Endothelial cell of umbilical vein (primary cell): ENCODE measurements around the gene GALT. TPM values are rescaled to one million over a fixed set of nuclear protein-coding genes. Genes with fewer than 3 reads are reported as not detected.

Experiments used
- BruUV-seq: library from RNA; stranded (reverse); fragments of 400-500 nt; replicated peaks from 2 replicates; lab custom pipeline; 2021; lab: Mats Ljungman, UMichigan
- CTCF ChIA-PET: fragments of 300-600, 350-600 bp; sonication (Branson Sonifier 250); formaldehyde crosslinking; loops from one replicate; lab custom pipeline; 2021; ENCODE audit warnings: antibody characterized with exemption, inconsistent platforms; lab: Charles Lee
- POLR2A ChIA-PET: fragments of 300-600, 350-600 bp; sonication (Branson Sonifier 250); formaldehyde crosslinking; loops from one replicate; lab custom pipeline; 2021; ENCODE audit warnings: antibody characterized with exemption, inconsistent platforms; lab: Charles Lee
- DNase-seq: peaks from one replicate; pipeline ENCODE4 v3.0.0-alpha.2; 2011; ENCODE audit warnings: low read depth, low spot score
- FAIRE-seq: peaks from 2 replicates; lab custom pipeline; 2011; peaks lifted over from hg19 to GRCh38; lab: Jason Lieb, UNC
- H2AFZ ChIP-seq: 2 replicates; pipeline ENCODE4 v1.6.0; 2012; ENCODE audit warnings: low read depth, low read length, control low read depth, inconsistent platforms
- H3K27ac ChIP-seq: 2 replicates; pipeline ENCODE4 v1.5.1; 2011; ENCODE audit warnings: low read depth, mild to moderate bottlenecking, control low read depth, low read length, moderate library complexity; ENCODE audit not compliant: insufficient read depth
- H3K27me3 ChIP-seq, 2 experiments: 2 replicates each; pipeline versions ENCODE4 v1.6.0 to v1.6.1; 2011; ENCODE audit warnings: low read length in 2 of 2, mixed read lengths in 1 of 2; ENCODE audit not compliant: control insufficient read depth in 2 of 2, insufficient read depth in 2 of 2
- H3K36me3 ChIP-seq, 2 experiments: 2 replicates in 1 of 2; 3 replicates in 1 of 2; pipeline ENCODE4 v1.5.1; 2011; ENCODE audit warnings: low read length in 2 of 2, mild to moderate bottlenecking in 1 of 2, moderate library complexity in 1 of 2; ENCODE audit not compliant: control insufficient read depth in 2 of 2, insufficient read depth in 2 of 2; ENCODE audit errors: extremely low read depth in 1 of 2
- H3K4me1 ChIP-seq: 3 replicates; pipeline ENCODE4 v1.5.1; 2011; ENCODE audit warnings: mild to moderate bottlenecking, low read length; ENCODE audit not compliant: control insufficient read depth, insufficient read depth; ENCODE audit errors: extremely low read depth
- H3K4me2 ChIP-seq: 2 replicates; pipeline ENCODE4 v1.6.1; 2011; ENCODE audit warnings: low read length, control low read depth, mixed read lengths; ENCODE audit not compliant: insufficient read depth
- H3K4me3 ChIP-seq, 3 experiments: fragments of 200-600 bp in 1 of 3; sonication (generic), shearing (Covaris generic) in 1 of 3; replicated peaks in 1 of 3; 2 replicates each; pipeline ENCODE4 v1.5.1; 2011 to 2016; ENCODE audit warnings: control low read depth in 3 of 3, low read length in 3 of 3, mild to moderate bottlenecking in 2 of 3, inconsistent platforms in 1 of 3, low read depth in 1 of 3, moderate library complexity in 1 of 3; ENCODE audit not compliant: insufficient read depth in 1 of 3
- H3K79me2 ChIP-seq: 2 replicates; pipeline ENCODE4 v1.6.0; 2012; ENCODE audit warnings: low read length, inconsistent platforms; ENCODE audit not compliant: control insufficient read depth, insufficient read depth
- H3K9ac ChIP-seq: replicated peaks from 2 replicates; pipeline ENCODE3; 2011; ENCODE audit warnings: low read length, control low read depth; ENCODE audit not compliant: insufficient read depth; ENCODE audit errors: extremely low read depth
- H3K9me1 ChIP-seq: replicated peaks from 3 replicates; pipeline ENCODE4 v1.6.0; 2011; ENCODE audit warnings: mild to moderate bottlenecking, low read length; ENCODE audit not compliant: control insufficient read depth, insufficient read depth; ENCODE audit errors: extremely low read depth
- H3K9me3 ChIP-seq: replicated peaks from 2 replicates; pipeline ENCODE4 v1.5.1; 2012; ENCODE audit warnings: low read length, inconsistent platforms; ENCODE audit not compliant: control insufficient read depth, insufficient read depth
- H4K20me1 ChIP-seq: replicated peaks from 2 replicates; pipeline ENCODE3; 2011; ENCODE audit warnings: mild to moderate bottlenecking, low read length; ENCODE audit not compliant: control insufficient read depth, insufficient read depth; ENCODE audit errors: extremely low read depth
- CTCF ChIP-seq, 2 donors: IDR thresholded peaks; 1 replicate in 1 of 2; 2 replicates in 1 of 2; pipeline ENCODE4 v1.5.1; 2011; ENCODE audit warnings: low read length in 2 of 2, mild to moderate bottlenecking in 2 of 2, moderate library complexity in 2 of 2, control low read depth in 1 of 2, inconsistent platforms in 1 of 2, low read depth in 1 of 2; ENCODE audit not compliant: insufficient read depth in 1 of 2; ENCODE audit errors: extremely low read depth in 1 of 2
- EZH2 ChIP-seq: IDR thresholded peaks from 2 replicates; pipeline ENCODE4 v1.6.1; 2012; ENCODE audit warnings: borderline replicate concordance, low read depth, mild to moderate bottlenecking, moderate library complexity, low read length, inconsistent platforms; ENCODE audit not compliant: severe bottlenecking
- FOS ChIP-seq: IDR thresholded peaks from 2 replicates; pipeline ENCODE4 v1.6.1; 2011; ENCODE audit warnings: mild to moderate bottlenecking, low read length, moderate library complexity, borderline replicate concordance; ENCODE audit not compliant: insufficient read depth
- GATA2 ChIP-seq: IDR thresholded peaks from 2 replicates; pipeline ENCODE4 v1.7.0; 2011; ENCODE audit warnings: low read depth, mild to moderate bottlenecking, moderate library complexity, mixed read lengths, low read length; ENCODE audit not compliant: insufficient read length, insufficient read depth
- JUN ChIP-seq: IDR thresholded peaks from 2 replicates; pipeline ENCODE4 v1.6.1; 2011; ENCODE audit warnings: borderline replicate concordance, low read depth; ENCODE audit not compliant: insufficient read length, insufficient read depth
- MAX ChIP-seq: IDR thresholded peaks from 2 replicates; pipeline ENCODE4 v1.6.1; 2011; ENCODE audit not compliant: insufficient read depth, insufficient read length
- MYC ChIP-seq: IDR thresholded peaks from one replicate; pipeline ENCODE4 v1.6.1; 2011; ENCODE audit warnings: mild to moderate bottlenecking, low read depth, low read length
- POLR2A ChIP-seq: IDR thresholded peaks from 2 replicates; pipeline ENCODE4 v1.6.1; 2012; ENCODE audit warnings: low read depth, mild to moderate bottlenecking, control low read depth, low read length
- POLR2AphosphoS5 ChIP-seq: IDR thresholded peaks from 2 replicates; pipeline ENCODE4 v1.6.1; 2012; ENCODE audit warnings: low read depth, mild to moderate bottlenecking, control low read depth, low read length, moderate library complexity; ENCODE audit not compliant: insufficient read depth
- dilution Hi-C: fragments of 300-500 bp; cut with MboI; formaldehyde crosslinking; loops from one replicate; pipeline ENCODE4 v1.15.0; 2019; ENCODE audit warnings: low sequenced_read_pairs; ENCODE audit not compliant: extremely low pct_ligation_motif_present
- intact Hi-C: fragments of 100-400 bp; cut with micrococcal nuclease; formaldehyde crosslinking; loops from one replicate; pipeline ENCODE4 v1.10.0; 2022
- polyA plus RNA-seq, 4 experiments: library from polyadenylated mRNA; depleted of rRNA in 3 of 4; stranded (reverse) in 3 of 4; unstranded in 1 of 4; fragments of >200 nt; gene quantifications; 2 replicates each; pipeline versions ENCODE4 v1.2.1 to v1.2.3, GENCODE V29; 2011 to 2012; ENCODE audit warnings: missing spikeins in 1 of 4
- total RNA-seq: library from RNA; stranded (reverse); gene quantifications from 2 replicates; pipeline ENCODE4 v1.2.3, GENCODE V29; 2021

GALT gene
- total and polyA plus RNA-seq, 2 donors (not counting 3 experiments of a cell fraction or from before 2014, with no cell fraction given), result 36.6 to 58.5 TPM

GRCh38 chr9:34693560-34693959, 47.1 kb downstream of the GALT start:
- ChIA-PET POLR2A (no interaction called here), CTCF (interaction anchor here (0.7 to 3.3 kb wide), 2 partner anchors 9 to 171 kb away, joined by 3 to 11 read pairs; no protein-coding TSS in a partner anchor)
- Histone ChIP-seq H4K20me1 (no peaks in the 10 kb centered on the region), H3K27ac (no peak overlapping the region), H3K9ac (no peak overlapping the region), H3K4me1 (no peaks in the 10 kb centered on the region), H3K9me3 (no peaks in the 10 kb centered on the region), H3K4me2 (no peak overlapping the region), H3K79me2 (no peaks in the 10 kb centered on the region), H3K36me3 (no peaks in the 10 kb centered on the region), H3K27me3 (peaks cover 4 to 9% of the 10 kb centered on the region in 2 experiments), H2AFZ (no peak overlapping the region), H3K9me1 (no peaks in the 10 kb centered on the region), H3K4me3 (no peak overlapping the region)
- dilution Hi-C loops, result no loop called here
- TF ChIP-seq EZH2, result no peak
- no peak for TF ChIP-seq JUN
- no peak for TF ChIP-seq POLR2A
- no peak for TF ChIP-seq MYC
- no peak for TF ChIP-seq CTCF (IDR thresholded peaks at IDR 0.05; ENCODE audit: extremely low read depth in 1 of 2, insufficient read depth in 1 of 2, low read depth in 1 of 2, low read length in 2 of 2)
- TF ChIP-seq MAX, result no peak
- TF ChIP-seq FOS, result no peak
- TF ChIP-seq GATA2, result no peak
- TF ChIP-seq POLR2AphosphoS5, result no peak
- peak; percentile 42 for FAIRE-seq
- no TSS peak for BruUV-seq
- intact Hi-C loops, result no loop called here
- no peak for DNase-seq
